Activated naive CD8-positive, alpha-beta T cell treated with anti-CD3 and anti-CD28 coated beads, Interleukin-2, amount 10 ng/mL, durations not matched to agents 7 days and 5 days (primary cell): Measurements from ENCODE around the gene KIAA0825. TPM values are rescaled to one million over a fixed set of nuclear protein-coding genes. Genes with fewer than 3 reads are reported as not detected.
"Not testable (repeated sequence)": the region's sequence is repeated elsewhere in the genome, so short reads cannot be mapped to it uniquely, and the experiment has no call there.

ENCODE experiments used
- ATAC-seq: fragments of 150-1000 bp; cut with Tn5 transposase; one replicate; pipeline ENCODE4 v1.10.0; 2021; ENCODE audit warnings: low read depth, moderate library complexity
- POLR2A ChIA-PET: fragments of 350-600 bp; sonication (Branson Sonifier 250); formaldehyde crosslinking; loops from one replicate; lab custom pipeline; 2021; ENCODE audit warnings: antibody characterized with exemption; lab: Charles Lee
- DNase-seq: peaks from one replicate; pipeline ENCODE4 v3.0.0; 2021
- H3K27ac Mint-ChIP-seq: one replicate; pipeline ENCODE4 v1.8.0; 2022; ENCODE audit warnings: mild to moderate bottlenecking, mixed read lengths
- H3K27me3 Mint-ChIP-seq: one replicate; pipeline ENCODE4 v1.8.0; 2022; ENCODE audit warnings: mild to moderate bottlenecking, moderate library complexity, mixed read lengths
- H3K36me3 Mint-ChIP-seq: one replicate; pipeline ENCODE4 v1.8.0; 2021; ENCODE audit warnings: mild to moderate bottlenecking, mixed read lengths
- H3K4me1 Mint-ChIP-seq: one replicate; pipeline ENCODE4 v1.8.0; 2021; ENCODE audit warnings: mixed read lengths
- H3K4me3 Mint-ChIP-seq: one replicate; pipeline ENCODE4 v1.8.0; 2022; ENCODE audit warnings: mild to moderate bottlenecking, moderate library complexity, mixed read lengths
- H3K9me3 Mint-ChIP-seq: one replicate; pipeline ENCODE4 v1.8.0; 2021; ENCODE audit warnings: mixed read lengths
- total RNA-seq, 2 experiments: library from RNA; stranded (reverse); gene quantifications; one replicate each; pipeline ENCODE4 v1.2.3, GENCODE V29; 2021

Gene KIAA0825
- total RNA-seq, 2 experiments from 2014 or later = 1.9 to 2.2 TPM

GRCh38 chr5:94360382-94361130 lies 257.8 kb downstream of the KIAA0825 start:
- DNase-seq (no peak), ATAC-seq (no peak)
- Mint-ChIP-seq H3K36me3 (no peaks in the 10 kb centered on the region), H3K27me3 (no peaks in the 10 kb centered on the region), H3K9me3 (no peaks in the 10 kb centered on the region), H3K4me1 (no peaks in the 10 kb centered on the region), H3K27ac (no peak overlapping the region), H3K4me3 (no peak overlapping the region)
- POLR2A ChIA-PET = no interaction called here

DNA sequence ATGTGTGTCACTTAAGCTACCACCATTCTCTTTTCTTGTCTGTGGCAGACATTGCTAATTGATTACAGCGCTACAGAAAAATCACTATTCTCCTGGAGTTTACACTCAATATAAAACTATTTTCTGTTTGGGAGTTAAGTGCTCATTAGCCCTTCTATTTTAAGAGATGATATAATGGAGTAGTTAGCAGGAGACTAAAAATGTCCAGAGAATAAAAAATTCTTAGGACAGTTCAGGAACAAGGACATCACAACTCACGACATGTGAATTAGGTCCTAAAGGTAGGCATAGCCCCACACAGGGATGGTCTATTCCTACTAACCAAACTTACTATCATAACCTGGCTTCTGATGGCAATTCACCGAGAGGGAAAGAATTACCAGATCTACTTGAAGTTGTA lies 258.5 kb downstream of the KIAA0825 start:
- H3K9me3 Mint-ChIP-seq = no peaks in the 10 kb centered on the region
- POLR2A ChIA-PET = no interaction called here
- no peaks in the 10 kb centered on the region for H3K27me3 Mint-ChIP-seq

GRCh38 chr5:94355811-94356210 lies 262.6 kb downstream of the KIAA0825 start:
- Mint-ChIP-seq H3K36me3 (no peaks in the 10 kb centered on the region), H3K27ac (no peak overlapping the region), H3K4me1 (no peaks in the 10 kb centered on the region), H3K9me3 (peaks cover 8% of the 10 kb centered on the region), H3K4me3 (no peak overlapping the region), H3K27me3 (no peaks in the 10 kb centered on the region)
- POLR2A ChIA-PET = no interaction called here
- DNase-seq = no peak
- no peak for ATAC-seq

More for the DNA sequence above, 258.5 kb downstream of the KIAA0825 start:
- Mint-ChIP-seq H3K4me1 (no peaks in the 10 kb centered on the region), H3K36me3 (no peaks in the 10 kb centered on the region), H3K27ac (no peak overlapping the region), H3K4me3 (no peak overlapping the region)
- ATAC-seq (no peak), DNase-seq (no peak)

DNA sequence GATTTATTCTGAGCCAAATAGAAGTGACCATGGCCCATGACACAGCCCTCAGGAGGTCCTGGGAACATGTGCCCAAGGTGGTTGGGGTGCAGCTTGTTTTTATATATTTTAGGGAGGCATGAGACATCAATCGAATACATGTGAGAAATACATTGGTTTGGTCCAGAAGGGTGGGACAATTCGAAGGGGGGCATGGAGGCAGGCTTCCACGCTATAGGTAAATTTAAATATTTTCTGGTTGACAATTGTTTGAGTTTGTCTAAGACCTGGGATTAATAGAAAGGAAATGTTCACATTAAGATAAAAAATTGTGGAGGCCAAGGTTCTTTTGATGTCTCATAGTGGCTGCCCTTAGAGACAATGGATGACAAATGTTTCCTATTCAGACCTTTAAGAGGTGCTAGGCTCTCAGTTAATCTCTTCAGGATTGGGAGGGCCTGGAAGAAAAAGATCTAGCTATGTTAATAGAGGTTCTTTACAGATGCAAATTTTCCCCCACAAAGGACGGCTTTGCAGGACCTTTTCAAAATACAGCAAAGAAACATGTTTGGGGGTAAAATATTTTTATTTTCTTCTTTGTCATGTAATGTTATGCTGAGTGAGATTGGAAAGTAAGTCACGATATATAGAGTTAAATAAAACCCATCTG lies 263.4 kb downstream of the KIAA0825 start:
- H3K9me3 Mint-ChIP-seq, H3K4me1 Mint-ChIP-seq, H3K36me3 Mint-ChIP-seq, H3K27ac Mint-ChIP-seq, POLR2A ChIA-PET, H3K4me3 Mint-ChIP-seq, DNase-seq, ATAC-seq, H3K27me3 Mint-ChIP-seq: not testable (repeated sequence)

GRCh38 chr5:94353605-94354004 lies 264.8 kb downstream of the KIAA0825 start:
- DNase-seq = no peak
- Mint-ChIP-seq H3K4me3 (no peak overlapping the region), H3K27ac (no peak overlapping the region), H3K36me3 (no peaks in the 10 kb centered on the region), H3K9me3 (peaks cover 11% of the 10 kb centered on the region), H3K27me3 (no peaks in the 10 kb centered on the region), H3K4me1 (peaks cover 1% of the 10 kb centered on the region)
- ATAC-seq = no peak
- POLR2A ChIA-PET = no interaction called here

- POLR2A ChIA-PET = no interaction called here
- Mint-ChIP-seq H3K27me3 (no peaks in the 10 kb centered on the region), H3K4me3 (no peak overlapping the region)
These were observed 271.3 kb downstream of the KIAA0825 start for GRCh38 chr5:94347130-94347529.

DNA sequence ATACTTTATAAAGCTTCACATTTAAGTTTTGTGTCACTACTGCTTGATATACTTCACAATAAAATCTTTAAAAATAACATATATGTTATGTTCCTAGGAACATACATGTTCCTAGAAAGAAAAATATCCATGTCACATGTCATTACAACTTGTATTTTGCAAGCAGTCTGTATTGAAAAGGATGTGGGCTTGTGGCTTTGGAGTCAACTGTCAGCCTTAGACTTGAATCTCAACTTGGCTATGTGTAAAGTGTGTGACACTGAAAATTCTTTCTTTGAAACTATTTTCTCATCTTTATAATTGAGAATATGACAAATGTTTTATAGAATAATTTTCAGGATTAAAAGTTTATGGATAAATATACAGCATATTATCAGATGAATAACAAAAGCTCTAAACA lies 273.1 kb downstream of the KIAA0825 start:
- ATAC-seq = no peak
- POLR2A ChIA-PET = no interaction called here
- no peaks in the 10 kb centered on the region for H3K27me3 Mint-ChIP-seq

More at GRCh38 chr5:94347130-94347529, 271.3 kb downstream of the KIAA0825 start:
- Mint-ChIP-seq H3K9me3 (peaks cover 14% of the 10 kb centered on the region), H3K4me1 (peaks cover 3% of the 10 kb centered on the region), H3K36me3 (peaks cover 3% of the 10 kb centered on the region), H3K27ac (no peak overlapping the region)
- DNase-seq = no peak
- ATAC-seq = no peak

DNA sequence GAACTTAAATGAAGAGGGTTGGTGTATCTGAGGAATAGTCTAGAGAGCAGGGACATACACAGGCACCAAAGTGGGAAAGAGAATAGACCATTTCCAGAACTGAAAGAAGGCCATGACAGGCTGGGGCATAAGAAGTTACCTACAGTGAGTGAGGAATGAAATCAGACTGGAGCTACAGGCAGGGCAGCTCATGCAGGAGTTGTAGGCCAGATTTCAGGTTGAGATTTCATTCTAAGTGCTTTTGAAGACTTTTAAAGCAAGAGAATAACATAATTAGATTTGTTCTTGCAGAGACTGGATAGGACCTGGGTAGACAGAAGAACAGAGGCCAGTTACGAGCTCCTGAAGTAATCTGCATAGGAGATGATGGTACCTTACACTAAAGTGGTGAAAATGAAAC lies 280.8 kb downstream of the KIAA0825 start:
- Mint-ChIP-seq H3K9me3 (peaks cover 1% of the 10 kb centered on the region), H3K27ac (no peak overlapping the region), H3K27me3 (no peaks in the 10 kb centered on the region), H3K36me3 (no peaks in the 10 kb centered on the region), H3K4me1 (no peaks in the 10 kb centered on the region), H3K4me3 (no peak overlapping the region)
- ATAC-seq = no peak
- DNase-seq = no peak
- POLR2A ChIA-PET = no interaction called here

More for the DNA sequence above, 273.1 kb downstream of the KIAA0825 start:
- Mint-ChIP-seq H3K4me1 (peaks cover 3% of the 10 kb centered on the region), H3K4me3 (no peak overlapping the region), H3K27ac (no peak overlapping the region), H3K9me3 (peaks cover 7% of the 10 kb centered on the region), H3K36me3 (peaks cover 3% of the 10 kb centered on the region)
- no peak for DNase-seq

- Mint-ChIP-seq H3K4me1 (no peaks in the 10 kb centered on the region), H3K9me3 (peaks cover 1% of the 10 kb centered on the region), H3K4me3 (no peak overlapping the region), H3K36me3 (peaks cover under 1% of the 10 kb centered on the region), H3K27ac (no peak overlapping the region), H3K27me3 (no peaks in the 10 kb centered on the region)
- ATAC-seq = no peak
- POLR2A ChIA-PET = no interaction called here
- no peak for DNase-seq
These were observed 282.5 kb downstream of the KIAA0825 start for GRCh38 chr5:94335936-94336335.

GRCh38 chr5:94329115-94329514 lies 289.3 kb downstream of the KIAA0825 start:
- DNase-seq (no peak), ATAC-seq (no peak)
- peaks cover 2% of the 10 kb centered on the region for H3K36me3 Mint-ChIP-seq
- POLR2A ChIA-PET = no interaction called here
- H3K9me3 Mint-ChIP-seq = no peaks in the 10 kb centered on the region
- no peak overlapping the region for H3K4me3 Mint-ChIP-seq
- no peaks in the 10 kb centered on the region for H3K4me1 Mint-ChIP-seq
- no peak overlapping the region for H3K27ac Mint-ChIP-seq
- H3K27me3 Mint-ChIP-seq = no peaks in the 10 kb centered on the region

- Mint-ChIP-seq H3K36me3 (peaks cover 2% of the 10 kb centered on the region), H3K27me3 (no peaks in the 10 kb centered on the region), H3K4me3 (no peak overlapping the region), H3K4me1 (no peaks in the 10 kb centered on the region), H3K9me3 (no peaks in the 10 kb centered on the region), H3K27ac (no peak overlapping the region)
- DNase-seq (no peak), ATAC-seq (no peak)
- POLR2A ChIA-PET = no interaction called here
These were observed 291.8 kb downstream of the KIAA0825 start for GRCh38 chr5:94326586-94326985.

DNA sequence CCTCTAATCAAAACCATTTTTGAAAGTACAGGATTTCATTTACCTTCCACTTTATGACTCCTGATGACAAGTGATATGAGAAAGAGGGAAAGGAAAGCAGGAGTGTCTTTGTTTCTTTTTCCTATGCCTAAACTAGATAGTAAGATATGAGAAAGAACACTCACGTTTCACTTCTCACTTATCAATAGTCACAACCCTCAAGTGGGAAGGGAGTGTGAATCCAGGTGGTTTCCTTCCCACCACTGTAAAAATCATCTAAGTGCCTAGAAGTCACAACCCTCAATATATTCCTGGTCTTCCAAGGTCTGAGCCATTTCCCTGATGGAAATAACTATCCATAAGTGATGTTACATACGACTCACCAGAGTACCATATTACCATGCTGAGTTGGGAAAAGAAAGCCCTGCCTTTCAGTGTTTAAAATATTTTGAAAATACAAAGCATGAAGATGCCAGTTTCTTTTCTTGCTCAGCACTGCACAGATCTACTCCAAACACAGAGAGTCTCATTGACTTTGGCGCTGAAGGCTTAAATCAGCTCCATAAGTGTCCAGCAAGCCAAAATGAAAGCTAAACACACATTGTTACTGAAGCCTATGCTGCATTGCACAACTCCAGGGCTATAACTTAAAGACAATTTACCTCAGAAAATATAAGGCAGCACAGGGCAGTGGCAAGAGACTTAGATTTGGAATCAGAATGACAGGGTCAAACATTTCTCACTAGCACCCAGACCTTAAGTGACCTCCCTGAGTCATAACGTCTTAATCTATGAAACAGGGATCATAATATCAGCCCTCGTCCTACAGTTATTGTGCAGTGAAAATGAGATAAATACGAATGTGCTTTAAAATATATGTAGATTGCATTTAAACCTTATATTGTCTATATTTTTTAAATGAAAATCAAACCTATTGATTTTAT lies 301.2 kb downstream of the KIAA0825 start:
- DNase-seq (no peak), ATAC-seq (no peak)
- Mint-ChIP-seq H3K4me3 (no peak overlapping the region), H3K36me3 (no peaks in the 10 kb centered on the region), H3K9me3 (no peaks in the 10 kb centered on the region), H3K27me3 (no peaks in the 10 kb centered on the region), H3K27ac (no peak overlapping the region), H3K4me1 (no peaks in the 10 kb centered on the region)
- POLR2A ChIA-PET = no interaction called here

DNA sequence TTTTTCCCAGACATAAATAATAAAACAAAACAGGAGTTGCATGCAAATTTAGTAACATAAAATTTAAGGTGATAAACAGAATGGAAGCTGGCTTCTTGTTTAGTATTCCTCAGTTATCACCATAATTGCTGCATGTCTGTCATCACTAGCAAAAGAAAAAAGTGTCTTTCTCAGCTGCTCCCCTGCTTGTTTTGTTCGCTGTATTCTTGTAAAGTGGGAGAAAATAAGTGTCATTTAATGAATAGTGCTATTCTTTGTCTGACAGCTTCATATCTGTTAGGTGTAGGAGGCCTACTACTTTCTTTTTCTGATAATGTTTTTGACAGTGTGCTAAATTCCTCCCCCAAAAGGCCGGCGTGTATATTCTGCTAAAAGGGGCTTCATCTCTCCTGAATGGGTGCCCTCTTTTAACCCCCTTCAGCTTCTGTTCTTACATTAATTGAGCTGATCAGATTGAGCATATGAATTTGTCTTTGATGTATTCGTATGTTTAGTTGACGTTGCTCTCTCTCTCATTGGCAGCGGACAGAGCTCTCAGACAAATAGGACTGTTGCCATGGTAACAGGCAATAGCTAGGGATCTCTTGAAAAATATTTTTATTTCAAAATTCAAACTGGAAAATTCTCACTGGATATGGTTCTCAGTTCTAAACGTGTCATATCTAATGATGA lies 303.8 kb downstream of the KIAA0825 start:
- no peaks in the 10 kb centered on the region for H3K9me3 Mint-ChIP-seq
- no peaks in the 10 kb centered on the region for H3K4me1 Mint-ChIP-seq
- H3K4me3 Mint-ChIP-seq = no peak overlapping the region
- no peak overlapping the region for H3K27ac Mint-ChIP-seq
- no peak for ATAC-seq
- H3K27me3 Mint-ChIP-seq = peaks cover 3% of the 10 kb centered on the region
- no peak for DNase-seq
- POLR2A ChIA-PET = no interaction called here
- no peaks in the 10 kb centered on the region for H3K36me3 Mint-ChIP-seq
